Skeletal muscle satellite cell (primary cell): Measurements from ENCODE around the gene B3GNT2.
A peak's percentile ranks its signal among the peaks of the same experiment; 100 is the strongest.
"Not testable (repeated sequence)": the region's sequence is repeated elsewhere in the genome, so short reads cannot be mapped to it uniquely, and the experiment has no call there.

Experiments used
- H3K27me3 ChIP-seq: 2 replicates; pipeline ENCODE4 v1.7.0; 2013; ENCODE audit warnings: low read length; ENCODE audit not compliant: control insufficient read depth, insufficient read depth
- H3K36me3 ChIP-seq: 2 replicates; pipeline ENCODE4 v1.7.0; 2013; ENCODE audit warnings: mild to moderate bottlenecking, control low read depth, low read length; ENCODE audit not compliant: insufficient read depth
- H3K4me1 ChIP-seq: 2 replicates; pipeline ENCODE4 v1.7.0; 2013; ENCODE audit warnings: low read length; ENCODE audit not compliant: control insufficient read depth, insufficient read depth
- H3K4me2 ChIP-seq: 2 replicates; pipeline ENCODE4 v1.7.0; 2013; ENCODE audit warnings: mild to moderate bottlenecking, low read length
- H3K4me3 ChIP-seq: 2 replicates; pipeline ENCODE4 v1.7.0; 2013; ENCODE audit warnings: low read length
- H3K9ac ChIP-seq: 2 replicates; pipeline ENCODE4 v1.7.0; 2013; ENCODE audit warnings: mild to moderate bottlenecking, low read depth, low read length, moderate library complexity
- H3K9me3 ChIP-seq: replicated peaks from 2 replicates; pipeline ENCODE4 v1.7.0; 2013; ENCODE audit warnings: mild to moderate bottlenecking, control low read depth, low read length

Gene B3GNT2

GRCh38 chr2:62186156-62186905 is 9.6 kb upstream of the B3GNT2 start:
- Histone ChIP-seq H3K4me1 (no peaks in the 10 kb centered on the region), H3K4me2 (no peak overlapping the region), H3K9me3 (no peaks in the 10 kb centered on the region), H3K9ac (no peak overlapping the region), H3K27me3 (no peaks in the 10 kb centered on the region), H3K4me3 (no peak overlapping the region), H3K36me3 (no peaks in the 10 kb centered on the region)

GRCh38 chr2:62187246-62187645 is 8.7 kb upstream of the B3GNT2 start:
- Histone ChIP-seq H3K36me3 (no peaks in the 10 kb centered on the region), H3K4me2 (no peak overlapping the region), H3K27me3 (no peaks in the 10 kb centered on the region), H3K4me1 (no peaks in the 10 kb centered on the region), H3K9me3 (no peaks in the 10 kb centered on the region), H3K4me3 (no peak overlapping the region), H3K9ac (no peak overlapping the region)

GRCh38 chr2:62188416-62188815 is 7.5 kb upstream of the B3GNT2 start:
- H3K4me2 ChIP-seq, result no peak overlapping the region
- no peaks in the 10 kb centered on the region for H3K4me1 ChIP-seq
- no peaks in the 10 kb centered on the region for H3K36me3 ChIP-seq

GRCh38 chr2:62189196-62189595 is 6.7 kb upstream of the B3GNT2 start:
- H3K4me1 ChIP-seq, result no peaks in the 10 kb centered on the region
- no peaks in the 10 kb centered on the region for H3K9me3 ChIP-seq

More at GRCh38 chr2:62188416-62188815, 7.5 kb upstream of the B3GNT2 start:
- no peak overlapping the region for H3K4me3 ChIP-seq
- no peaks in the 10 kb centered on the region for H3K27me3 ChIP-seq
- H3K9ac ChIP-seq, result no peak overlapping the region
- H3K9me3 ChIP-seq, result no peaks in the 10 kb centered on the region

GRCh38 chr2:62192811-62193210 is 3.1 kb upstream of the B3GNT2 start:
- H3K36me3 ChIP-seq, result no peaks in the 10 kb centered on the region
- H3K9me3 ChIP-seq, result no peaks in the 10 kb centered on the region
- H3K4me1 ChIP-seq, result peaks cover 7% of the 10 kb centered on the region
- no peaks in the 10 kb centered on the region for H3K27me3 ChIP-seq
- H3K4me2 ChIP-seq, result no peak overlapping the region
- no peak overlapping the region for H3K4me3 ChIP-seq
- H3K9ac ChIP-seq, result no peak overlapping the region

More at GRCh38 chr2:62189196-62189595, 6.7 kb upstream of the B3GNT2 start:
- H3K9ac ChIP-seq, result no peak overlapping the region
- no peaks in the 10 kb centered on the region for H3K27me3 ChIP-seq
- no peak overlapping the region for H3K4me2 ChIP-seq
- no peak overlapping the region for H3K4me3 ChIP-seq
- no peaks in the 10 kb centered on the region for H3K36me3 ChIP-seq

- no peaks in the 10 kb centered on the region for H3K27me3 ChIP-seq
- peak overlapping the region; percentile 96 for H3K4me2 ChIP-seq
- H3K36me3 ChIP-seq, result no peaks in the 10 kb centered on the region
- H3K4me3 ChIP-seq, result peak overlapping the region; percentile 100
- peak overlapping the region; percentile 92 for H3K9ac ChIP-seq
- no peaks in the 10 kb centered on the region for H3K9me3 ChIP-seq
- H3K4me1 ChIP-seq, result peaks cover 13% of the 10 kb centered on the region
Observed at GRCh38 chr2:62194558-62195420, 1.1 kb upstream of the B3GNT2 start.

- Histone ChIP-seq H3K9me3 (no peaks in the 10 kb centered on the region), H3K4me3 (peak overlapping the region; percentile 100), H3K4me2 (peak overlapping the region; percentile 98), H3K4me1 (peaks cover 13% of the 10 kb centered on the region), H3K36me3 (no peaks in the 10 kb centered on the region), H3K9ac (peak overlapping the region; percentile 92), H3K27me3 (no peaks in the 10 kb centered on the region)
Observed at GRCh38 chr2:62196278-62196901, 475 bp downstream of the B3GNT2 start.

- Histone ChIP-seq H3K36me3 (no peaks in the 10 kb centered on the region), H3K27me3 (no peaks in the 10 kb centered on the region), H3K4me2 (peak overlapping the region; percentile 98), H3K9ac (peak overlapping the region; percentile 92), H3K4me3 (peak overlapping the region; percentile 100), H3K9me3 (no peaks in the 10 kb centered on the region), H3K4me1 (peaks cover 13% of the 10 kb centered on the region)
Observed at GRCh38 chr2:62197011-62197924, 1.4 kb downstream of the B3GNT2 start.

- Histone ChIP-seq H3K9ac (peak overlapping the region; percentile 76), H3K36me3 (no peaks in the 10 kb centered on the region), H3K9me3 (no peaks in the 10 kb centered on the region), H3K4me2 (peak overlapping the region; percentile 98), H3K4me3 (peak overlapping the region; percentile 100), H3K27me3 (no peaks in the 10 kb centered on the region), H3K4me1 (peaks cover 13% of the 10 kb centered on the region)
Observed at GRCh38 chr2:62197925-62198633, 2.2 kb downstream of the B3GNT2 start.

- not testable (repeated sequence) for H3K9me3 ChIP-seq, H3K9ac ChIP-seq, H3K27me3 ChIP-seq, H3K36me3 ChIP-seq, H3K4me3 ChIP-seq
- peaks cover 13% of the 10 kb centered on the region for H3K4me1 ChIP-seq
- H3K4me2 ChIP-seq, result peak overlapping the region; percentile 98
Observed at GRCh38 chr2:62198854-62199253, 2.9 kb downstream of the B3GNT2 start.
